ENCODE measurements around the gene PPP4R1.

Gene PPP4R1

DNA sequence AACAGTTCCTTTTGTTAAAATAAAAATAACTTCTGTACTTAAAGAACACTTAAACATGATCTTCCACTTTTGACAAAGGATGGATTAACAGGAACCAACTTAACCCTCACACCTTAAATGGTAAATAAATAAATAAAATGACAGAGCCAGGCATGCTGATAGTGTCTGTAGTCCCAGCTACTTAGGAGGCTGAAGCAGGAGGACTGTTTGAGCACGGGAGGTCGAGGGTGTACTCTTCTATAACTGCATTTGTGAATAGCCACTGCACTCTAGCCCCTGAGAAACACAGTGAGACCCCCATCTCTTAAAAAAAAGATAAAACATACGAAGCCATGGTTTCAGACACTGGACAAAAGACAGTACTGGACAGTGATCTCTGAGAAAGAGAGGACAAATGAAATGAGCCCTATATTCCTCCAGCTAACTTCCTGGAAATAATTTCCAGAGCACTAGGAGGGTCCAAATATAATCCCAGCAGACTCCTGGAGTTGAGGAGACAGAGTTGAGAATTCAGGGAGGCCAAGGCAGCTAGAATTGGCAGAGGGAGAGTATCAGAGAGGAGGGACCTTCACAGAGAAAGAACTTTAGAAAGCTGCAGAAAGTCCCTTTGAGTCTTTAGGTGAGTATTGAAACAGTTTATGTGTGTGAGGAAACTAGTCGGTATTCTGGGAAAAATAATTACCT is 17.4 kb downstream of the PPP4R1 start:
- H3K9me3 ChIP-seq (ENCODE audit: control insufficient read depth, low read length) = no peaks in the 10 kb centered on the region
- H3K27me3 ChIP-seq (replicated peaks; ENCODE audit: control insufficient read depth, insufficient read depth, low read length, poor library complexity, severe bottlenecking) = no peaks in the 10 kb centered on the region
- no peak overlapping the region for H3K27ac ChIP-seq (ENCODE audit: insufficient read depth, low read length, poor library complexity, severe bottlenecking)
- no peaks in the 10 kb centered on the region for H3K36me3 ChIP-seq (ENCODE audit: control insufficient read depth, insufficient read depth, low read length)
- H3K4me3 ChIP-seq (ENCODE audit: insufficient read depth, low read depth, low read length, poor library complexity, severe bottlenecking) = no peak overlapping the region
- H3K4me1 ChIP-seq (ENCODE audit: control insufficient read depth, insufficient read depth, low read length, poor library complexity, severe bottlenecking) = no peaks in the 10 kb centered on the region
- no peak for DNase-seq

DNA sequence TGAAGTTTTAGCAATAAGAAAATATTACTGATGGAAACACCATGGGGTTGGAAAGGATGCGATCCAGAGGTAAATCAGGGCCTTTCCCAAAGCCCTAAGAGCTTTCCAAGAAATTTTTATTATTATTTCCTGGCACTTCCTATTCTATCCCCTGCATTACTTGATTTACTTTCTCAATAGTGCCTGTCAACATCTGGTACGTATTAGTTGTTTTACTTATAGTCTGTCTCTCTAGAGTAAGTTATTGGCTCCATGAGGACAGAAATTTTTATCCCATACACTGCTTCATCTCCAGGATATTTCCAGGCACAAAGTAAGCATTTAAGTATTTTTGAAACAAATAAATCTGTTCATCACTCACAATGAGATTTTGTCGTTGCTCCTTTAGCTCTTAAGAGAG is 18.1 kb downstream of the PPP4R1 start:
- Histone ChIP-seq H3K4me3 (ENCODE audit: insufficient read depth, low read depth, low read length, poor library complexity, severe bottlenecking) (no peak overlapping the region), H3K9me3 (ENCODE audit: control insufficient read depth, low read length) (no peaks in the 10 kb centered on the region), H3K36me3 (ENCODE audit: control insufficient read depth, insufficient read depth, low read length) (no peaks in the 10 kb centered on the region), H3K4me1 (ENCODE audit: control insufficient read depth, insufficient read depth, low read length, poor library complexity, severe bottlenecking) (no peaks in the 10 kb centered on the region), H3K27ac (ENCODE audit: insufficient read depth, low read length, poor library complexity, severe bottlenecking) (no peak overlapping the region), H3K27me3 (replicated peaks; ENCODE audit: control insufficient read depth, insufficient read depth, low read length, poor library complexity, severe bottlenecking) (no peaks in the 10 kb centered on the region)
- DNase-seq = no peak

- Histone ChIP-seq H3K9me3 (ENCODE audit: control insufficient read depth, low read length) (no peaks in the 10 kb centered on the region), H3K36me3 (ENCODE audit: control insufficient read depth, insufficient read depth, low read length) (no peaks in the 10 kb centered on the region), H3K27me3 (replicated peaks; ENCODE audit: control insufficient read depth, insufficient read depth, low read length, poor library complexity, severe bottlenecking) (no peaks in the 10 kb centered on the region), H3K4me3 (ENCODE audit: insufficient read depth, low read depth, low read length, poor library complexity, severe bottlenecking) (no peak overlapping the region), H3K4me1 (ENCODE audit: control insufficient read depth, insufficient read depth, low read length, poor library complexity, severe bottlenecking) (no peaks in the 10 kb centered on the region), H3K27ac (ENCODE audit: insufficient read depth, low read length, poor library complexity, severe bottlenecking) (no peak overlapping the region)
- DNase-seq = no peak
These were observed 19.3 kb downstream of the PPP4R1 start for GRCh38 chr18:9594823-9595596.

DNA sequence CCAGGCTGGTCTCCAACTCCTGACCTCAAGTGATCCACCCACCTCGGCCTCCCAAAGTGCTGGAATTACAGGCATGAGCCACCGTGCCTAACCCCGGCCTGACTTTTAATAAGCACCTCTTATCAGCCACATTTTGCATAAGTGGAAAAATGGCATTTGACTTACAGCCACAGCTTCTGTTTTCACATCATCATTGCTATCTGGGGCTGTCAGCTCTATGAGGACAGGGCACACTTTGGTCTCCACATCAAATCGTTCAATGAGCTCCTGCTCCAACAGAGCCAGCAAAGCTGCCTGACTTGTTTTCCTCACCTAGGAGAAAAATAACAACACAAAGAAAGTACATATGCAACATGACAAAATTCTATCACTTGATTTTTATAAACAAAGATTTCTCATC is 26.4 kb downstream of the PPP4R1 start:
- H3K27me3 ChIP-seq (replicated peaks; ENCODE audit: control insufficient read depth, insufficient read depth, low read length, poor library complexity, severe bottlenecking) = no peaks in the 10 kb centered on the region
- H3K27ac ChIP-seq (ENCODE audit: insufficient read depth, low read length, poor library complexity, severe bottlenecking) = no peak overlapping the region
- no peak overlapping the region for H3K4me3 ChIP-seq (ENCODE audit: insufficient read depth, low read depth, low read length, poor library complexity, severe bottlenecking)
- H3K36me3 ChIP-seq (ENCODE audit: control insufficient read depth, insufficient read depth, low read length) = peaks cover 19% of the 10 kb centered on the region
- DNase-seq = no peak
- no peaks in the 10 kb centered on the region for H3K4me1 ChIP-seq (ENCODE audit: control insufficient read depth, insufficient read depth, low read length, poor library complexity, severe bottlenecking)
- H3K9me3 ChIP-seq (ENCODE audit: control insufficient read depth, low read length) = no peaks in the 10 kb centered on the region

- H3K36me3 ChIP-seq (ENCODE audit: control insufficient read depth, insufficient read depth, low read length) = peaks cover 26% of the 10 kb centered on the region
These were observed 27.5 kb downstream of the PPP4R1 start for GRCh38 chr18:9586814-9587213.

DNA sequence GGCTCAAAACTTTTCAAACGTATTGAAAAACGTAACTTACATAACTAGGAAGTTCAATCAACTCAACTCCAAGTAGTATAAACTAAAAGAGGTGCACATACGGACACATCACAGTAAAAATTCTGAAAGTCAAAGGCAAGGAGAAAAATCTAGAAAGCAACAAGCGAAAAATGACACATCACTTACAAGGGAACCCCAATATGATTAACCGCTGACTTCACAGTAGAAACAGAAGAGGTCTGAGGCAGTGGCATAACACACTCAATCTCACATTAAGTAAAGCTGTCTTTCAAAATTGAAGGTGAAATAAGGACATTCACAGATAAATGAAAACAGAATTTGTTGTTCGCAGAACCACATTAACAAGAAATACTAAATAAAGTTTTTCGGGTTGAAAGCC is 32.7 kb downstream of the PPP4R1 start:
- Histone ChIP-seq H3K36me3 (ENCODE audit: control insufficient read depth, insufficient read depth, low read length) (peaks cover 19% of the 10 kb centered on the region), H3K27me3 (replicated peaks; ENCODE audit: control insufficient read depth, insufficient read depth, low read length, poor library complexity, severe bottlenecking) (no peaks in the 10 kb centered on the region), H3K4me1 (ENCODE audit: control insufficient read depth, insufficient read depth, low read length, poor library complexity, severe bottlenecking) (no peaks in the 10 kb centered on the region), H3K27ac (ENCODE audit: insufficient read depth, low read length, poor library complexity, severe bottlenecking) (no peak overlapping the region), H3K4me3 (ENCODE audit: insufficient read depth, low read depth, low read length, poor library complexity, severe bottlenecking) (no peak overlapping the region), H3K9me3 (ENCODE audit: control insufficient read depth, low read length) (no peaks in the 10 kb centered on the region)
- DNase-seq = no peak

More at GRCh38 chr18:9586814-9587213, 27.5 kb downstream of the PPP4R1 start:
- H3K9me3 ChIP-seq (ENCODE audit: control insufficient read depth, low read length) = no peaks in the 10 kb centered on the region
- no peaks in the 10 kb centered on the region for H3K4me1 ChIP-seq (ENCODE audit: control insufficient read depth, insufficient read depth, low read length, poor library complexity, severe bottlenecking)
- H3K27ac ChIP-seq (ENCODE audit: insufficient read depth, low read length, poor library complexity, severe bottlenecking) = no peak overlapping the region
- DNase-seq = no peak
- H3K27me3 ChIP-seq (replicated peaks; ENCODE audit: control insufficient read depth, insufficient read depth, low read length, poor library complexity, severe bottlenecking) = no peaks in the 10 kb centered on the region
- H3K4me3 ChIP-seq (ENCODE audit: insufficient read depth, low read depth, low read length, poor library complexity, severe bottlenecking) = no peak overlapping the region

DNA sequence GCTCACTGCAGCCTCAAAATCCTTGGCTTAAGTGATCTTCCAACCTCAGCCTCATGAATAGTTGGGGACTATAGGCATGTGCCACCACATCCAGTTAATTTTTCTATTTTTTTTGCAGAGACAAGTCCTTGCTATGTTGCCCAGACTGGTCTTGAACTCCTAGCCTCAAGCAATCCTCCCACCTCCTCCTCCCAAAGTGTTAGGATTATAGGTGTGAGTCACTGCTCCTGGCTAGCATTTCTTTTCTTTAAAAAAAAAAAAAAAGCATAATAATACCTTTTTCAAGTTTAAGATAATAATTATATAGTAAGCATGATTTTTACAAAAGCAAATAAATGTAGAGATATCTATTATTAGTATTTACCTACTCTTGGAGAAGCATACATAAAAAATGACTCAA is 36.1 kb downstream of the PPP4R1 start:
- no peaks in the 10 kb centered on the region for H3K4me1 ChIP-seq (ENCODE audit: control insufficient read depth, insufficient read depth, low read length, poor library complexity, severe bottlenecking)

DNA sequence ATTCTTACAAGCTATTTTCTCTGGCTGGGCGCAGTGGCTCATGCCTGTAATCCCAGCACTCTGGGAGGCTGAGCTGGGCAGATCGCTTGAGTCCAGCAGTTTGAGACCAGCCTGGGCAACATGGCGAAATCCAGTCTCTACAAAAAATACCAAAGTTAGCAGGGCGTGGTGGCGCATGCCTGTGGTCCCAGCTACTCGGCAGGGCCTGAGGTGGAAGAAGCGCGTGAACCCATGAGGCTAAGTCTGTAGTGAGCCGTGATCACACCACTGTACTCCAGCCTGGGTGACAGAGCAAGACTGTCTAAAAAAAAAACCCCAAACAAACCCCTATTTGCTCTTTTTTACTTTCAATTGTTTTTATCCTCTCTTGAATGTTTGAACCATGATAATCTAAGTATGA is 37.0 kb downstream of the PPP4R1 start:
- Histone ChIP-seq H3K27ac (ENCODE audit: insufficient read depth, low read length, poor library complexity, severe bottlenecking) (no peak overlapping the region), H3K9me3 (ENCODE audit: control insufficient read depth, low read length) (no peaks in the 10 kb centered on the region), H3K4me1 (ENCODE audit: control insufficient read depth, insufficient read depth, low read length, poor library complexity, severe bottlenecking) (no peaks in the 10 kb centered on the region), H3K27me3 (replicated peaks; ENCODE audit: control insufficient read depth, insufficient read depth, low read length, poor library complexity, severe bottlenecking) (no peaks in the 10 kb centered on the region), H3K36me3 (ENCODE audit: control insufficient read depth, insufficient read depth, low read length) (peaks cover 19% of the 10 kb centered on the region), H3K4me3 (ENCODE audit: insufficient read depth, low read depth, low read length, poor library complexity, severe bottlenecking) (no peak overlapping the region)
- no peak for DNase-seq

More for the DNA sequence above, 36.1 kb downstream of the PPP4R1 start:
- H3K9me3 ChIP-seq (ENCODE audit: control insufficient read depth, low read length) = no peaks in the 10 kb centered on the region
- no peak for DNase-seq
- H3K27me3 ChIP-seq (replicated peaks; ENCODE audit: control insufficient read depth, insufficient read depth, low read length, poor library complexity, severe bottlenecking) = no peaks in the 10 kb centered on the region
- peaks cover 27% of the 10 kb centered on the region for H3K36me3 ChIP-seq (ENCODE audit: control insufficient read depth, insufficient read depth, low read length)
- no peak overlapping the region for H3K27ac ChIP-seq (ENCODE audit: insufficient read depth, low read length, poor library complexity, severe bottlenecking)
- no peak overlapping the region for H3K4me3 ChIP-seq (ENCODE audit: insufficient read depth, low read depth, low read length, poor library complexity, severe bottlenecking)

GRCh38 chr18:9575558-9575957 is 38.8 kb downstream of the PPP4R1 start:
- H3K4me1 ChIP-seq (ENCODE audit: control insufficient read depth, insufficient read depth, low read length, poor library complexity, severe bottlenecking) = no peaks in the 10 kb centered on the region
- H3K36me3 ChIP-seq (ENCODE audit: control insufficient read depth, insufficient read depth, low read length) = peaks cover 18% of the 10 kb centered on the region
- no peak overlapping the region for H3K27ac ChIP-seq (ENCODE audit: insufficient read depth, low read length, poor library complexity, severe bottlenecking)
- no peak overlapping the region for H3K4me3 ChIP-seq (ENCODE audit: insufficient read depth, low read depth, low read length, poor library complexity, severe bottlenecking)
- DNase-seq = no peak
- no peaks in the 10 kb centered on the region for H3K27me3 ChIP-seq (replicated peaks; ENCODE audit: control insufficient read depth, insufficient read depth, low read length, poor library complexity, severe bottlenecking)
- H3K9me3 ChIP-seq (ENCODE audit: control insufficient read depth, low read length) = no peaks in the 10 kb centered on the region

DNA sequence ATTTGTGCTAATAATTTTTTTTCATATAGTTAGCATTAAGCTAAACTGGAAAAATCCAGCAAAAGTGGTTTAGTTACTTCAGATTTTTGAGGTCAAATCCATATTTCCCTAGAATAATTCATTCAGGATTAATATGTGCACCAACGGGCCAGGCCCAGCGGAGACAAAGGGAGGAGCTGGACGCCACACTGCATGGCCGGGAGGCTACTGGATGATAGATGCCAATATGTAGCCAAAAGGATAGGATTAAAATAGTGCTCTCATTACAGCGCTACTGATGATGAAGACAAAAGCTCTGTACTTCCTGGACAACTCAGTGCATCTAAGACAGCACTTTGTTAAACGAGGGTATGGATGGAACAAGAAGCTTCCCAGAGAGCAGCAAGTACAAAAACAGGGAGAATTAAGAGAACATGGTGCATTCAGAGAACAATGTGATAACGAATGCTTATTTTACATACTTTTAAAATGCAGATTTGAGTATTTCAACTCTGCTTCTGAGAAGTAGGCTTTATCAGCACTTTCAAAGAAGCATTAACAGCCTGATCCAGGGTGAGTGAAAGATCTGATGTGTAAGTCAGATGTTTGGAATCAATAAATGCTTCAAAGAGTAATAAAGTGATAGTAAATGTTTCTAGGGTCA is 39.8 kb downstream of the PPP4R1 start:
- Histone ChIP-seq H3K9me3 (ENCODE audit: control insufficient read depth, low read length) (no peaks in the 10 kb centered on the region), H3K27ac (ENCODE audit: insufficient read depth, low read length, poor library complexity, severe bottlenecking) (no peak overlapping the region), H3K36me3 (ENCODE audit: control insufficient read depth, insufficient read depth, low read length) (peaks cover 23% of the 10 kb centered on the region), H3K27me3 (replicated peaks; ENCODE audit: control insufficient read depth, insufficient read depth, low read length, poor library complexity, severe bottlenecking) (no peaks in the 10 kb centered on the region), H3K4me1 (ENCODE audit: control insufficient read depth, insufficient read depth, low read length, poor library complexity, severe bottlenecking) (no peaks in the 10 kb centered on the region), H3K4me3 (ENCODE audit: insufficient read depth, low read depth, low read length, poor library complexity, severe bottlenecking) (no peak overlapping the region)
- no peak for DNase-seq
